Activated T-cell treated with anti-CD3 and anti-CD28 coated beads, Interleukin-2, amount 50 U/mL, for 24 hours (primary cell): Measurements from ENCODE around the gene MAPK8.
A peak's percentile ranks its signal among the peaks of the same experiment; 100 is the strongest.

Source experiments
- DNase-seq: peaks from one replicate; pipeline ENCODE4 v3.0.0-alpha.2; 2020
- H3K27ac Mint-ChIP-seq: 2 replicates; pipeline ENCODE4 v1.8.0; 2020; ENCODE audit warnings: mild to moderate bottlenecking, mixed read lengths
- H3K27me3 Mint-ChIP-seq: 2 replicates; pipeline ENCODE4 v1.8.0; 2020; ENCODE audit warnings: mixed read lengths
- H3K36me3 Mint-ChIP-seq: 2 replicates; pipeline ENCODE4 v1.8.0; 2020; ENCODE audit warnings: low read depth, mixed read lengths
- H3K4me1 Mint-ChIP-seq: 2 replicates; pipeline ENCODE4 v1.8.0; 2020; ENCODE audit warnings: low read depth, mixed read lengths
- H3K4me3 Mint-ChIP-seq: 2 replicates; pipeline ENCODE4 v1.8.0; 2020; ENCODE audit warnings: mild to moderate bottlenecking, moderate library complexity, mixed read lengths
- H3K9me3 Mint-ChIP-seq: 2 replicates; pipeline ENCODE4 v1.8.0; 2020; ENCODE audit warnings: mixed read lengths

MAPK8 gene

GRCh38 chr10:48305905-48306264, 592 bp upstream of the MAPK8 start:
- H3K27ac Mint-ChIP-seq, result peak overlapping the region; percentile 66
- no peak for DNase-seq

GRCh38 chr10:48306870-48307710, 613 bp downstream of the MAPK8 start:
- no peak for DNase-seq
- Mint-ChIP-seq H3K9me3 (peaks cover 6% of the 10 kb centered on the region), H3K27ac (peak overlapping the region; percentile 70), H3K4me3 (peak overlapping the region; percentile 79), H3K36me3 (peaks cover 6% of the 10 kb centered on the region), H3K27me3 (no peaks in the 10 kb centered on the region), H3K4me1 (peaks cover 47% of the 10 kb centered on the region)

More at GRCh38 chr10:48305905-48306264, 592 bp upstream of the MAPK8 start:
- Mint-ChIP-seq H3K36me3 (peaks cover 6% of the 10 kb centered on the region), H3K4me1 (peaks cover 37% of the 10 kb centered on the region), H3K9me3 (peaks cover 6% of the 10 kb centered on the region), H3K4me3 (peak overlapping the region; percentile 66), H3K27me3 (no peaks in the 10 kb centered on the region)

GRCh38 chr10:48307711-48308018, 1.2 kb downstream of the MAPK8 start:
- Mint-ChIP-seq H3K36me3 (peaks cover 6% of the 10 kb centered on the region), H3K27ac (peak overlapping the region; percentile 70), H3K27me3 (no peaks in the 10 kb centered on the region), H3K4me1 (peaks cover 51% of the 10 kb centered on the region), H3K9me3 (peaks cover 6% of the 10 kb centered on the region), H3K4me3 (peak overlapping the region; percentile 79)
- no peak for DNase-seq

- Mint-ChIP-seq H3K9me3 (peaks cover 6% of the 10 kb centered on the region), H3K36me3 (peaks cover 6% of the 10 kb centered on the region), H3K4me1 (peaks cover 65% of the 10 kb centered on the region), H3K4me3 (peak overlapping the region; percentile 13), H3K27me3 (no peaks in the 10 kb centered on the region), H3K27ac (peak overlapping the region; percentile 85)
- no peak for DNase-seq
Observed at GRCh38 chr10:48309711-48310226, 3.3 kb downstream of the MAPK8 start.

GRCh38 chr10:48314107-48314506, 7.6 kb downstream of the MAPK8 start:
- Mint-ChIP-seq H3K27ac (no peak overlapping the region), H3K27me3 (no peaks in the 10 kb centered on the region), H3K4me3 (no peak overlapping the region), H3K36me3 (peaks cover 3% of the 10 kb centered on the region), H3K4me1 (peaks cover 51% of the 10 kb centered on the region), H3K9me3 (no peaks in the 10 kb centered on the region)
- DNase-seq, result no peak

- Mint-ChIP-seq H3K4me3 (no peak overlapping the region), H3K9me3 (no peaks in the 10 kb centered on the region), H3K4me1 (peaks cover 35% of the 10 kb centered on the region), H3K27ac (no peak overlapping the region), H3K27me3 (no peaks in the 10 kb centered on the region), H3K36me3 (peaks cover 6% of the 10 kb centered on the region)
- no peak for DNase-seq
Observed at GRCh38 chr10:48316236-48316635, 9.8 kb downstream of the MAPK8 start.

DNA sequence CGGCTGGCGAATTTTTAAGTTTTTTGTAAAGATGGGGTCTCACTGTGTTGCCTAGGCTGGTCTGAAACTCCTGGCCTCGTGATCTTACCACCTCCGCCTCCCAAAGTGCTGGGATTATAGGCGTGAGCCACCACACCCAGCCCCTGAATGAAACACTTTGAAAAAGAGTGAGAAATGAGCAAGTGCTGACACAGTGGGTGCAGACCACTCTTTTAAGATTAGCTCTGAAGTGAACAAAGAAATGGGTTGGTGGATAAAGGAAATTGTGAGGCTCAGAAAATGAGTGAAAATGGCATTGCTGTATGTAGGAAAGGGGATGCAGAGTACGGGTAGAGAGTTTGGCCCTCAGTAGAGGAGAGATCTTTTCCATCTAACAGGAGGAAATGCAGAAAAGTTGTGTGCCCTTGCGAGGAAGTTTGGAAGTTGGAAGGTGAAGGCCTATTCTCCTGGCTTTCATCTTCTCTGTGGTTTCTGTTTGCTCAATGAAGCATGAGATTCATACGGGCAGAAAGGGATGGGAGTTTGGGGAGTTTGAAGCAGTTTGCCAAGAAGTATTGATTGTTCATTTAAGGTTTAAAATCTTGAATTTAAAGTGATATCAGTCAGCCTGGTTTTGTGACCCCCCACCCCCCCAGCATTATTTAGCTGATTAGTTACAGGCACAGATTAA, 11.0 kb downstream of the MAPK8 start:
- Mint-ChIP-seq H3K4me3 (no peak overlapping the region), H3K36me3 (peaks cover 8% of the 10 kb centered on the region), H3K27me3 (no peaks in the 10 kb centered on the region), H3K4me1 (peaks cover 28% of the 10 kb centered on the region), H3K27ac (no peak overlapping the region), H3K9me3 (no peaks in the 10 kb centered on the region)
- no peak for DNase-seq

GRCh38 chr10:48322017-48322416, 15.5 kb downstream of the MAPK8 start:
- no peaks in the 10 kb centered on the region for H3K27me3 Mint-ChIP-seq
- no peaks in the 10 kb centered on the region for H3K9me3 Mint-ChIP-seq
- H3K4me1 Mint-ChIP-seq, result peaks cover 41% of the 10 kb centered on the region

DNA sequence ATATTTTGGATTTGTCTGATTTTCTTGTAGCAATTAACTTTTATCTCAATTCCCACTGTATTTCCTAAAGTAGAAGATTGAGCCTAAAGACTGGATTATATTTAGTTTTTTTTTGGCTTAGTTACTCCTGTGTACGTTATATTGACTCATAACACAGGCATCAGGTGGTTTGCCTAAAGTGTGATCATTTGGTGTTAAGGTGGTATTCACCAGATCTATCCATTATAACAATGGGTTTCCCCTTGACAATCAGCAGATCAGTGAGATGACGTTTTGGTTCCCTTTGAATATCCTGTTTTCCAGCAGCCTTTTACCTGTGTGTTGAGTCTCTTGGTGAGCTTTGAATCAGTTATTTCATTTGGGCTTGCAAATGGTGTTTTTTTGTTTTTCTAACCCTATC, 18.1 kb downstream of the MAPK8 start:
- DNase-seq, result no peak
- H3K9me3 Mint-ChIP-seq, result no peaks in the 10 kb centered on the region
- no peaks in the 10 kb centered on the region for H3K27me3 Mint-ChIP-seq
- H3K4me1 Mint-ChIP-seq, result peaks cover 56% of the 10 kb centered on the region
- H3K36me3 Mint-ChIP-seq, result peaks cover 27% of the 10 kb centered on the region
- no peak overlapping the region for H3K27ac Mint-ChIP-seq
- no peak overlapping the region for H3K4me3 Mint-ChIP-seq

More at GRCh38 chr10:48322017-48322416, 15.5 kb downstream of the MAPK8 start:
- Mint-ChIP-seq H3K27ac (no peak overlapping the region), H3K4me3 (no peak overlapping the region), H3K36me3 (peaks cover 18% of the 10 kb centered on the region)
- DNase-seq, result no peak

DNA sequence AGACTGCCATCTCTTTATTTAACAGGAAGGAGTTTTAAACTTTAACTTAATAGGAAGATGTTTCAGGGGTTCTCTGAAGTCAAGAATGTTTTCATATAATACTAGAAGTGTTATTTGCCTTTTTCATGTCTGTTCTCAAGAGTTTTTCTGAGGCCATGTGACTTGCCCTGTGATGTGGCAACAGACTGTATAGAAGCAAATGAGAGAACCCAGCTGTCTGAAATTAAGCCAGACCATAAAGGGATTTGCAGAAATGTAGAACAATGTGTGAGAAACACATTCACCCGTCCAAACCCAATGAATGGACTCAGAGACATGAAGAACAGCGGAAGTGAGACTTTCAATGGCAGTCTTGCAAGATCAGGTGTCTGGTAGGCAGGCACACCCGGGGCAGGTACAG, 23.8 kb downstream of the MAPK8 start:
- no peak overlapping the region for H3K27ac Mint-ChIP-seq
- H3K36me3 Mint-ChIP-seq, result peaks cover 49% of the 10 kb centered on the region
- no peak overlapping the region for H3K4me3 Mint-ChIP-seq
- H3K4me1 Mint-ChIP-seq, result peaks cover 57% of the 10 kb centered on the region
- H3K9me3 Mint-ChIP-seq, result no peaks in the 10 kb centered on the region
- DNase-seq, result no peak
- H3K27me3 Mint-ChIP-seq, result no peaks in the 10 kb centered on the region

DNA sequence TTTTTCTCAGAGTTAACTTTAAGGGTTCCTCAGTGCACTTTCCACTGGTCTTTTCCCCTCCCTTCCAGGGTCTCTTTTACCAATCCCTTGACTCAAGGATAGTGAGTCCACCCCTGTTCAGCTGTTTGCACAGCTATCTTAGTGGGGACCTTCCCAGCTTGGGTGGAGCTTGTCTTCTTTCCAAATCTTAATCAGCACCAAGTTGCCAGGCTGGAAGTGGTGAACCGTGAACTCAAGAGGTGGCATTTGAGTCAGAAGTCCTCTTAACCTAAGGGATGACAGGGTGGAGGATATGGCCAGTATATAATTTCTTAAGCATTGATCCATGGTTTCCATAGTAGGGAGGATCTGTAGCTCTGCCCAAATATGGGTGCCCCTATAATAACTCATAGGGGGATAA, 25.0 kb downstream of the MAPK8 start:
- no peak overlapping the region for H3K27ac Mint-ChIP-seq
- no peaks in the 10 kb centered on the region for H3K9me3 Mint-ChIP-seq
- peaks cover 50% of the 10 kb centered on the region for H3K36me3 Mint-ChIP-seq
- no peak overlapping the region for H3K4me3 Mint-ChIP-seq
- DNase-seq, result no peak
- no peaks in the 10 kb centered on the region for H3K27me3 Mint-ChIP-seq
- H3K4me1 Mint-ChIP-seq, result peaks cover 50% of the 10 kb centered on the region

GRCh38 chr10:48332166-48332870, 25.8 kb downstream of the MAPK8 start:
- Mint-ChIP-seq H3K27me3 (no peaks in the 10 kb centered on the region), H3K4me1 (peaks cover 52% of the 10 kb centered on the region), H3K36me3 (peaks cover 47% of the 10 kb centered on the region), H3K27ac (no peak overlapping the region), H3K4me3 (no peak overlapping the region), H3K9me3 (no peaks in the 10 kb centered on the region)
- DNase-seq, result no peak

GRCh38 chr10:48332871-48333216, 26.4 kb downstream of the MAPK8 start:
- Mint-ChIP-seq H3K27ac (no peak overlapping the region), H3K9me3 (no peaks in the 10 kb centered on the region), H3K27me3 (no peaks in the 10 kb centered on the region), H3K36me3 (peaks cover 51% of the 10 kb centered on the region), H3K4me1 (peaks cover 56% of the 10 kb centered on the region), H3K4me3 (no peak overlapping the region)
- DNase-seq, result no peak

- Mint-ChIP-seq H3K9me3 (no peaks in the 10 kb centered on the region), H3K36me3 (peaks cover 48% of the 10 kb centered on the region), H3K4me1 (peaks cover 57% of the 10 kb centered on the region), H3K4me3 (no peak overlapping the region), H3K27ac (no peak overlapping the region), H3K27me3 (no peaks in the 10 kb centered on the region)
- no peak for DNase-seq
Observed at GRCh38 chr10:48333856-48334255, 27.4 kb downstream of the MAPK8 start.

- no peak overlapping the region for H3K4me3 Mint-ChIP-seq
- H3K4me1 Mint-ChIP-seq, result peaks cover 57% of the 10 kb centered on the region
- H3K27me3 Mint-ChIP-seq, result no peaks in the 10 kb centered on the region
- DNase-seq, result no peak
- peaks cover 44% of the 10 kb centered on the region for H3K36me3 Mint-ChIP-seq
- H3K9me3 Mint-ChIP-seq, result no peaks in the 10 kb centered on the region
- H3K27ac Mint-ChIP-seq, result no peak overlapping the region
Observed at GRCh38 chr10:48335788-48336187, 29.3 kb downstream of the MAPK8 start.
